ELF-1 (cell line): ENCODE results near the gene S1PR3.
A peak's percentile ranks its signal among the peaks of the same experiment; 100 is the strongest.

ENCODE experiments used
- DNase-seq: peaks from one replicate; pipeline ENCODE4 v3.0.0-alpha.2; 2016; ENCODE audit warnings: low read depth, low spot score

Gene S1PR3

GRCh38 chr9:88992556-88992955, 1.3 kb downstream of the S1PR3 start:
- DNase-seq, result no peak

DNA sequence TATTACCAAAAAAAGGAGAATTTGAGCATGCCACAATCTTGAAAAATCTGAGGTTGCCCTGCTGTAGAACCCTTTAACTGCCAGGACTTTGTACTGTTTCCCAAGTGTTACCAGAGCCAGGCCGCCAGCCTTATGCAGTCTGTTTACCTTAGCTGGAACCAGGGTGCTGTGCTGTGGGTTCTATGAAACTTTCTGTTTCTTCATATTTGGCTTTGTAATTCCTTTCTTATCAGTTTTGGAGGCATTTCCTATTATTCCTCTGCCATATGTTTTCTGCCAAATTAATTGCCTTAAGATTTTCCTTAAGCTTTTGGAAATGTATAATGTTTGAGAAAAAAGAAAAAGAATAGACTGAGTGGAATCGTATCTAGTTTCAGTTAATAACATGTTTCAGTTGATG, 2.1 kb downstream of the S1PR3 start:
- no peak for DNase-seq

DNA sequence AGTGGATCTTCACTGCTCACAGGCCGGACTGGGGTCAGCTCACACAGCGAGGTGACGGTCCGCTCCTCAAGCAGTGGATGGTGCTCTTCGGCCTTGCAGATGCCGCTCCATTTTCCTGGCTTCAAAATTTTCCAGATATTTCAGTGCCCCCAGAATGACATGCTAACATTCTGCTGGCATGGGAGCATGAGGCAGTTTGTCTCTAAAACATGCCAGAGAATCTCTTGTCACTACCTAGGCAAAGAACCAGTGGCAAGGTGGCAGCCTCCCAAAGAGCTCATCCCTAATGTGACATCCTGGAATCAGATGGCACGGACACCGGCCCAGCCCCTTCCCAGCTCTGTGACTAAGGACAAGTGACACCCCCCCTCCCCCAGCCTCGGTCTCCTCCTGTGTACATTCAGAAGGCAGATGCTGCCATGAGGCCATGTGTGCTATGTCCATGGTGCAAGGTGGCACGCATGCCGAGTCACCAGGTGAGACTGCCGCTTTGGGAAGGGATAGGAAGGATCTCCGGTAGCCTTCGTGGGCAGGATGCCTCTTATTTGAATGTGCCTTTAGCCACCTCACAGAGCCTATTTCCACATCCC, 2.7 kb downstream of the S1PR3 start:
- DNase-seq, result no peak

GRCh38 chr9:88994469-88995199, 3.4 kb downstream of the S1PR3 start:
- no peak for DNase-seq

GRCh38 chr9:88995200-88995577, 3.9 kb downstream of the S1PR3 start:
- DNase-seq, result no peak

DNA sequence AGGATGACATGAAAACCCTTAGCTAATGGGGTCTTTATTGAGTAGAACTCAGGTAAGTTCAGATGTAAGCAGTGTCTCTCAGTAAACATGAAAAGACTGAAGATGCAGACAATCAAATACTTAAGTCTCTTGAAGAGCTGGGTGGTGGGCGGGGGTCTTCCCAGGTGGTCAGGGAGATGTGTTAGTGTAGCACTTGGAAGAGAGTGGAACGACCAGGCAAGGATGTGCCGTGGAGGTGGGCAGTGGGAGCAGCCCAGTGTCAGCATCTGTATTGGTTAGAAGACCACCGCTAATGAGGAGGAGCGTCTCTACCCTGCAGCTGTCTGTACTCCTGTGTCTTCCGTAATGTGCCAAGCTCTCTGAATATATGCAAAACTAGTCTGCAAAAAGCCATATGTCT, 4.4 kb downstream of the S1PR3 start:
- no peak for DNase-seq

GRCh38 chr9:88996046-88996920, 5.0 kb downstream of the S1PR3 start:
- no peak for DNase-seq

DNA sequence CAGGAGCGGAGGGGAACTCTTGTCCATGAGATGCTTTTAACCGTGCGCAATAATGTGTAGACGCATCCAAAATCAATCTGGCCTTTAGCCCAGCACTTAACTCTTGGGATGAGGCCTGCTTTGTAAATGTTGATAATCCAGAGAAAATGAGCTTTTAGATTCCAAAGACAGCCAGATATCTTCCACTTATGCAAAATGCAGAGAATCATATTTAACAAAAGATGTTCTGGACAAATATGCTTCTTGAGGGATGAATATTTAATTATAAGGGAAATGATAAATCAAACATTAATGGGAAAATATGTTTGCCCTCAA, 5.6 kb downstream of the S1PR3 start:
- DNase-seq, result no peak

GRCh38 chr9:88997646-88998045, 6.4 kb downstream of the S1PR3 start:
- no peak for DNase-seq

DNA sequence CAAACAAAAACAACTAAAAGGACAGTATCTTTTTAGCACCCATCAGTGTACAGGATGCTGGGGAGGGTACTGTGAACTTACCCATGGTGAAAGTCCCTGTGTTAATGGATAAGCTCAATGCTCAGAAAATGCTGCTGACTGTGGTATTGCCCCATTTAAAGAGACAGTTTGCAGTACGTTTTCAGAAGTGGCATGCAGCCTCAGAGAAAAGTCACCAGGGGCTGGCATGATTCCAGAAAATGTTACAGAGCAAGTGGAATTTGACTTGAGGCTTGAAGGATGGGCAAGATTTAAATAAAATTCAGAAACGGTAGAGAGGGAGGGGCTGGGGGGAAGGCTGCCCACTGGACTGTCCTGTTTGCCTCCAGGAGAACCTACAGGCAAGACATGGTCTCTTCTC, 7.2 kb downstream of the S1PR3 start:
- DNase-seq, result no peak

DNA sequence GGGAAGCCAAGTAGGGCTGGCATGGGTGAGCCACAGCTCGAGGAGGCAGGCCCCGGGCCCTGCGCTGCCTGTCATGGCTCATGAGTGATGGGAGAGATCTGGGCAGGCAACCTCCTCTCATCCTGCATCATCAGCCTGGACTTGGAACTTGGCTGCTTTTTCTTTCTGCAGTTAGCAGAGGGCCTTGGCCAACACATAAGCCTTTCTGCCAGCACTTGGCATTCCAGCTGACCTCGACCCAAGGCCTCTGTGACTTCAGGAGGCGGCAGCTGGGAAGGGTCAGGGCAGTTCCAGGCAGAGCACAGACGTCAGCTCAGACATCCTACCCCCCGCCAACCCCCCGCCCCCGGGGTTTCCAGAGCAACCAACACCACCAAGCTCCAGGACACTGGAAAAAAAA, 7.6 kb downstream of the S1PR3 start:
- peak; percentile 39 for DNase-seq

DNA sequence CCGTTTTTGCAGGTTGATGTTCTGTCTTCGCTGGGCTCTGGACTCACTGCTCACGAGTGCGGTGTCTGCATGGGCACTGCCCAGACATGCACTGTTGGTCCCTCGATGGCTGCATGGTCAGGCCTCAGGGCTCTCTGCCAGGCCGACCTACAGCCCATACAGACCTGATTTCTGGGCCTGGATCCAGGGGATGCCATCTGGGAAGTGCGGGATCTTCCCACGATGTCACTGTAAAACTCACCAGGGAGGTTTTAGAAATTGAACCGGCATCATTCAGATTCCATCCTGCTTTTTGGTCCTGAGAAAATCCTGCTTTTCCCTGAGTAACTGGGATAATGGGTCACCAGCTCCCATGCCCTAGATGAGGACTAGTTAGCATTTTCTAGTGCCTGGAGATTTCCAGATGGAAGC, 9.1 kb downstream of the S1PR3 start:
- no peak for DNase-seq

GRCh38 chr9:89000973-89001916, 10.0 kb downstream of the S1PR3 start:
- peak; percentile 90 for DNase-seq

DNA sequence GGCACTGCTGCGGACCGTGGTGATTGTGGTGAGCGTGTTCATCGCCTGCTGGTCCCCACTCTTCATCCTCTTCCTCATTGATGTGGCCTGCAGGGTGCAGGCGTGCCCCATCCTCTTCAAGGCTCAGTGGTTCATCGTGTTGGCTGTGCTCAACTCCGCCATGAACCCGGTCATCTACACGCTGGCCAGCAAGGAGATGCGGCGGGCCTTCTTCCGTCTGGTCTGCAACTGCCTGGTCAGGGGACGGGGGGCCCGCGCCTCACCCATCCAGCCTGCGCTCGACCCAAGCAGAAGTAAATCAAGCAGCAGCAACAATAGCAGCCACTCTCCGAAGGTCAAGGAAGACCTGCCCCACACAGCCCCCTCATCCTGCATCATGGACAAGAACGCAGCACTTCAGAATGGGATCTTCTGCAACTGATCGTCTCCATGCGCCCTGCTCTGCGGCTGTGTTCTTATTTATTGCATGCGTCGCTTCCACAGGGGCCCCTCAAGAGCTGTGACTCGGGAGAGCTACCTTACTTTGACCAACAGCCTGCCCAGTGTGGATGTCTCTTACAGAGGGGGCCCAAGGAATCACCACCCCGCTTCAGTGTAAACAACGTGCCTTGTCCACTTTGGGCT, 10.8 kb downstream of the S1PR3 start:
- DNase-seq, result no peak

- no peak for DNase-seq
Observed at GRCh38 chr9:89002987-89003386, 11.7 kb downstream of the S1PR3 start.

GRCh38 chr9:89005323-89005722, 14.1 kb downstream of the S1PR3 start:
- no peak for DNase-seq

DNA sequence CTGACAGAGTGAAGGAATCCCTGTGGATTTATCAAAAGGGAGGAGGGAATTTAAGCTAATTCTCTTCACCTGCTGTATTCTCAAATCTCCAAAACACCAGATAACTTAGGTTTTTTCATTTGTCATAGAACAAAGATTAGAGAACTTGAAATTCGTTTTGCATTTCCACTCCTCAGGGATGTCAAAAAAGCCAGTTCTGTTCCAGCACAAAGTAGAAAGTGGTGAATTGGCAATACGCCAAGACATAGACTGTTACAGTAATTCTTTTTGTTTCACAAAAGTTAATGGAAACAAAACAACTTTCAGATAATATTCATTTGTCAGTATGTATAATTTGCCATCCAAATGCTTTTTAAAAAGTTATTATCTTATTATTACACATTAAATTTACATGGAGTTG, 15.0 kb downstream of the S1PR3 start:
- DNase-seq, result no peak

DNA sequence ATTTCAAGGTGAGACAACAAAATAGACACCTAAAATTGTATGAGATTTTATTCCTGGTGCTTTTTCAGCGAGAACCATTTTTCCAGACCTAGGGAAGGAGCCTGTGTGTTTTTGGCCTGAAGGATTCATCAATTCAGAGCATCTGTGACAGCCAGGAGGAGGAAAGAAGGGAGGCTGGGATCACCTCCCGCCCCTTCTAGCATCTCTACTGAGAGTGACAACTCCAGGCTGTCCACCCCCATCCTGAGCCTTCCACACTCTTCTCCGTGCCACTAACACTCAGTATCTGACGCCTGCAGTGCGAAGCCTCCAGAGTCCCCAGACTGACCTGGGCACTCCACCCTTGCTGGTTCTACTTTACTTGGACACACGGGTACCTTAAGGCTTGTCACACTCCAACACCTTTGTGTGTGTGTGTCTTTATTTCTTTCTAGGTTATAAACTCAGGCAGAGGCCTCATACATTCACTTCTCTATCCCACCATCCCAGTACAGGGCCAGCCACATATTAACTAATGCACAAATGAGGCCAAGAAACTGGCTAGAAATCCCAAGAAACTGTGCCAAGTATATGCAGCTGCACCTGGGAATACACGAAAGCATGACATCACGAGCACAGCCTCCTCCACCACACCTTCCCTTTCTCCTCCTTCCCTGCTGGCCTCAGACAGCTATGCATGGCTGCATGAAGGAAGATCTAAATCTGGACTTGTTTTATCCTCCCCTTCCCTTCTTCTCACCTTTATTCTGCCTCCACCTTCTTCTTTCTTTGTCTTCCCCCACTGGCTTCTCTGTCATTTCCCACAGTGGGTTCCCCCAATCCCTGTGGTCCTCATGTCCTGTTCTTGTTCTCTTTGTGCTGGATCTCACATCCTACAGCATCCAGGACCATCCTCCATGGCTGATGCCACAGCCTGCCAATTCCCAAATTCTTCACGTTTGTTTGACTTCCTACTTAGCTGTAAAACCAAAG, 16.0 kb downstream of the S1PR3 start:
- no peak for DNase-seq

DNA sequence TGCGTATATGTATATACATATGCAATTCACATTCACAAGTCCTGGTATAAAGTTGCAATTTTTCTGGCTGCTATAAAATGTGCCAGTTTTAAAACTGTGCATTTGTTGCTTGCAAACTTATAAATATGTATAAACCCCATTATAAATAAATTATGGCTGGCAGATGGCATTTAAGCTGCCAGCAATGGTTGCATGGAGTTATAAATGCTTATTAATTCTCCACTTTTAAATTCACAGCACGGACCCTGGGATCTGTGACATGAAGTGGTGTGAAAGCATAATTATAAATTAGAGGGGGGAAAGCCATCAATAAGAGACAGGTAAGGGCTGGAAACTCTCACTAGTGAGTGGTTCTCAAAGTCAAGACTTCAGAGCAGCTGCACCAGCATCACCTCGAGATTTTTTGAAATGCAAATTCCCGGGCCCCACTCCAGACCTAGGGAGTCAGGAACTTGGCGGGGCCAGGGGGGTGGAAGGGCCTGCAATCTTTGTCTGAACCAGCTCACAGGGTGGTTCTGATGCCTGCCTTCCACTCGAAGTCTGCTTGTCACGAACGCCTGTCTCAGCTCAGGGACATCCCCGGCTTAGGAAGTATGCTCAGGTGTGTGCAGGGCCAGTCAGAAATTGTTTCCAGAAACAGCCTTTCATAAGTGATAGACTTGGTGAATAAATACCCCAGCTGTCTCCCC, 16.9 kb downstream of the S1PR3 start:
- DNase-seq, result no peak
